SK-N-SH (cell line): ENCODE results near the gene PDCD1. TPM values are rescaled to one million over a fixed set of nuclear protein-coding genes. Genes with fewer than 3 reads are reported as not detected.

ENCODE experiments used
- CTCF ChIA-PET: fragments of 300-600, 350-600 bp; formaldehyde crosslinking; extraction: SDS; loops from one replicate; lab custom pipeline; 2021; lab: Yijun Ruan, JAX
- POLR2A ChIA-PET: fragments of 350-600 bp; sonication (Branson Sonifier 250); formaldehyde crosslinking; extraction: SDS; loops from one replicate; lab custom pipeline; 2020; ENCODE audit warnings: antibody characterized with exemption, inconsistent platforms; lab: Yijun Ruan, JAX
- DNase-seq: peaks from one replicate; pipeline ENCODE4 v3.0.0; 2012
- H2AFZ ChIP-seq: fragments of 200-600 bp; sonication (generic); 2 replicates; pipeline ENCODE4 v1.8.1; 2016; ENCODE audit warnings: antibody characterized with exemption, mild to moderate bottlenecking, low read depth
- H3F3A ChIP-seq: fragments of 200-600 bp; sonication (generic); replicated peaks from 2 replicates; pipeline ENCODE3; 2016; ENCODE audit warnings: antibody characterized with exemption, mild to moderate bottlenecking; ENCODE audit not compliant: insufficient read depth
- H3K27ac ChIP-seq, 2 experiments: fragments of 200-500 bp in 1 of 2; fragments of 200-600 bp in 1 of 2; sonication (Bioruptor generic) in 1 of 2; sonication (generic), shearing (Covaris generic) in 1 of 2; 2 replicates each; pipeline versions ENCODE4 v1.5.1 to v1.6.1; 2014 to 2016; ENCODE audit warnings: low read depth in 2 of 2, inconsistent platforms in 1 of 2, low read length in 1 of 2, mild to moderate bottlenecking in 1 of 2, mixed read lengths in 1 of 2
- H3K27me3 ChIP-seq: fragments of 200-600 bp; sonication (generic), shearing (Covaris generic); 2 replicates; pipeline ENCODE4 v1.6.1; 2016; ENCODE audit warnings: mixed run types; ENCODE audit not compliant: insufficient read depth
- H3K36me3 ChIP-seq, 2 experiments: fragments of 200-500 bp in 1 of 2; fragments of 200-600 bp in 1 of 2; sonication (Bioruptor generic) in 1 of 2; sonication (generic) in 1 of 2; replicated peaks in 1 of 2; 2 replicates each; pipeline versions ENCODE3 to v1.5.1; 2014 to 2016; ENCODE audit warnings: low read length in 1 of 2, mild to moderate bottlenecking in 1 of 2; ENCODE audit not compliant: insufficient read depth in 2 of 2, control insufficient read depth in 1 of 2
- H3K4me1 ChIP-seq, 2 experiments: fragments of 200-500 bp in 1 of 2; fragments of 200-600 bp in 1 of 2; sonication (Bioruptor generic) in 1 of 2; sonication (generic), shearing (Covaris generic) in 1 of 2; 2 replicates each; pipeline versions ENCODE4 v1.5.1 to v1.6.1; 2014 to 2016; ENCODE audit warnings: low read depth in 1 of 2, low read length in 1 of 2, mixed run types in 1 of 2; ENCODE audit not compliant: insufficient read depth in 2 of 2, control insufficient read depth in 1 of 2
- H3K4me2 ChIP-seq: fragments of 200-600 bp; sonication (generic), shearing (Covaris generic); 2 replicates; pipeline ENCODE4 v1.6.1; 2017; ENCODE audit warnings: mixed run types
- H3K4me3 ChIP-seq, 2 experiments: fragments of 200-500 bp in 1 of 2; fragments of 200-600 bp in 1 of 2; sonication (Bioruptor generic) in 1 of 2; sonication (generic), shearing (Covaris generic) in 1 of 2; 2 replicates each; pipeline versions ENCODE4 v1.5.1 to v1.8.1; 2014 to 2016; ENCODE audit warnings: low read depth in 2 of 2, inconsistent platforms in 1 of 2, low read length in 1 of 2, mild to moderate bottlenecking in 1 of 2, mixed read lengths in 1 of 2, moderate library complexity in 1 of 2
- H3K79me2 ChIP-seq: fragments of 200-600 bp; sonication (generic); 2 replicates; pipeline ENCODE4 v1.8.1; 2017; ENCODE audit warnings: mild to moderate bottlenecking; ENCODE audit not compliant: insufficient read depth
- H3K9ac ChIP-seq: fragments of 200-600 bp; sonication (generic); 2 replicates; pipeline ENCODE4 v1.6.1; 2017; ENCODE audit warnings: mixed run types
- H3K9me2 ChIP-seq: fragments of 200-600 bp; sonication (generic); 2 replicates; pipeline ENCODE4 v1.6.1; 2017; ENCODE audit warnings: mixed run types
- H3K9me3 ChIP-seq: fragments of 200-600 bp; sonication (generic); 2 replicates; pipeline ENCODE4 v1.6.1; 2017; ENCODE audit warnings: mixed run types, mild to moderate bottlenecking, moderate library complexity
- H4K20me1 ChIP-seq: fragments of 200-600 bp; sonication (generic); 2 replicates; pipeline ENCODE4 v1.6.1; 2017; ENCODE audit warnings: mild to moderate bottlenecking, mixed run types; ENCODE audit not compliant: insufficient read depth
- FOXM1 ChIP-seq: IDR thresholded peaks from 2 replicates; pipeline ENCODE4 v1.4.0; 2012; ENCODE audit warnings: low read depth, mild to moderate bottlenecking
- POLR2AphosphoS5 ChIP-seq: IDR thresholded peaks from 2 replicates; pipeline ENCODE4 v1.6.1; 2012; ENCODE audit warnings: low read depth, low read length
- RFX5 ChIP-seq: IDR thresholded peaks from 2 replicates; pipeline ENCODE4 v1.6.1; 2012; ENCODE audit warnings: mild to moderate bottlenecking, improper control_type of control experiment, low read length
- SIN3A ChIP-seq: IDR thresholded peaks from 2 replicates; pipeline ENCODE4 v1.6.1; 2012; ENCODE audit warnings: low read depth, mild to moderate bottlenecking, low read length, moderate library complexity, borderline replicate concordance
- SMC3 ChIP-seq: IDR thresholded peaks from 2 replicates; pipeline ENCODE4 v1.6.1; 2012; ENCODE audit warnings: low read depth, low read length, improper control_type of control experiment
- TCF12 ChIP-seq: IDR thresholded peaks from 2 replicates; pipeline ENCODE4 v1.4.0; 2012
- TEAD4 ChIP-seq: IDR thresholded peaks from 2 replicates; pipeline ENCODE4 v1.4.0; 2012; ENCODE audit warnings: mild to moderate bottlenecking, borderline replicate concordance; ENCODE audit not compliant: insufficient read depth
- WGBS: methylation state at CpG from one replicate; pipeline ENCODE4 v1.1.6; 2017; ENCODE audit warnings: low lambda C conversion rate; 5-methylcytosine and 5-hydroxymethylcytosine counted together
- polyA plus RNA-seq, 3 experiments: library from polyadenylated mRNA; depleted of rRNA; stranded (reverse); fragments of >200 nt; gene quantifications; 2 replicates each; pipeline ENCODE4 v1.2.3, GENCODE V29; 2012
- TF ChIP-seq, protein P1 (sequence below): IDR thresholded peaks from 2 replicates; pipeline ENCODE4 v1.6.1; 2012; ENCODE audit warnings: mild to moderate bottlenecking, low read depth, low read length, moderate library complexity
- TF ChIP-seq, protein P2 (sequence below): fragments of 150-350 bp; IDR thresholded peaks from 2 replicates; pipeline ENCODE4 v1.6.1; 2016; ENCODE audit warnings: mild to moderate bottlenecking, low read depth, low read length

PDCD1 gene
- polyA plus RNA-seq, 1 of the 3 experiments (the other 2 are of a cell fraction), result not detected

DNA sequence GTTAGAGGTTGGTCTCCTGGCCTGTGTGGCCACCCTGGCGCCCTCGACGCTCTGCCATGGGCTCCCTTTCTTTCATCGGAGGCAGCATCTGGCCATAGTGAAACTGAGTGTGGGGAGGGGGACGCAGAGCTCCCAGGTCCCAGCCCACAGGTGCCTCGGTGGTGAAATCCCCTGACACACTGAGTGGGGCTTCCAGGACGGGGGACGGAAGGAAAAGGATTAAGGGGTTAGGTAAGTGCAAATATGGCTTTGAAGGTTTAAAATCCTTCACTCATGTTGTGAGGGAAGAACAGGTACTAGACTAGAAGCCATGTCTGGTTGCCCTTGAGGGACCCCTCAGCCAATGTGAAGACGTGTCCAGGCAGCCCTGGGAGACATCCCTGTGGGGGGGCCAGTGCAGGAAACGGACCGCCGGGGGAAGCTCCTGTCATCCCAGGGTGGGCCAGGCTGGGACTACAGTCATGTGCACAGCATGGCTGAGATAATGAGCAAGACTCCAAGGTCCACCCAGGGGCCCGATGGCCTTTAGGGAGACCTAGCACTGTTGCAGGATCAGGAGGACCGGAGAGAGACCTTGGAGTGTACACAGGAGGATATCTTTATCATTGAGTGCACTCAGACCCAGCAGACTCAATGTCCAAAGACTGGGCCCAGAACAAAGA, 47.2 kb upstream of the PDCD1 start:
- Histone ChIP-seq H3F3A (no peaks in the 10 kb centered on the region), H3K79me2 (no peaks in the 10 kb centered on the region), H3K27ac (no peak overlapping the region), H3K9me2 (no peaks in the 10 kb centered on the region), H3K4me2 (no peak overlapping the region), H3K4me3 (no peak overlapping the region), H3K9me3 (no peaks in the 10 kb centered on the region), H3K36me3 (no peaks in the 10 kb centered on the region), H3K4me1 (peaks cover 0 to 7% of the 10 kb centered on the region in 2 experiments; a peak in 1 of 4 replicates), H3K27me3 (no peaks in the 10 kb centered on the region), H3K9ac (no peak overlapping the region), H4K20me1 (no peaks in the 10 kb centered on the region), H2AFZ (no peak overlapping the region)
- 87% methylated on average over 14 of the region's 14 CpGs for WGBS
- no peak for DNase-seq
- ChIA-PET POLR2A (no interaction called here), CTCF (no interaction called here)
- no peak for TF ChIP-seq RFX5
- TF ChIP-seq, protein P1, sequence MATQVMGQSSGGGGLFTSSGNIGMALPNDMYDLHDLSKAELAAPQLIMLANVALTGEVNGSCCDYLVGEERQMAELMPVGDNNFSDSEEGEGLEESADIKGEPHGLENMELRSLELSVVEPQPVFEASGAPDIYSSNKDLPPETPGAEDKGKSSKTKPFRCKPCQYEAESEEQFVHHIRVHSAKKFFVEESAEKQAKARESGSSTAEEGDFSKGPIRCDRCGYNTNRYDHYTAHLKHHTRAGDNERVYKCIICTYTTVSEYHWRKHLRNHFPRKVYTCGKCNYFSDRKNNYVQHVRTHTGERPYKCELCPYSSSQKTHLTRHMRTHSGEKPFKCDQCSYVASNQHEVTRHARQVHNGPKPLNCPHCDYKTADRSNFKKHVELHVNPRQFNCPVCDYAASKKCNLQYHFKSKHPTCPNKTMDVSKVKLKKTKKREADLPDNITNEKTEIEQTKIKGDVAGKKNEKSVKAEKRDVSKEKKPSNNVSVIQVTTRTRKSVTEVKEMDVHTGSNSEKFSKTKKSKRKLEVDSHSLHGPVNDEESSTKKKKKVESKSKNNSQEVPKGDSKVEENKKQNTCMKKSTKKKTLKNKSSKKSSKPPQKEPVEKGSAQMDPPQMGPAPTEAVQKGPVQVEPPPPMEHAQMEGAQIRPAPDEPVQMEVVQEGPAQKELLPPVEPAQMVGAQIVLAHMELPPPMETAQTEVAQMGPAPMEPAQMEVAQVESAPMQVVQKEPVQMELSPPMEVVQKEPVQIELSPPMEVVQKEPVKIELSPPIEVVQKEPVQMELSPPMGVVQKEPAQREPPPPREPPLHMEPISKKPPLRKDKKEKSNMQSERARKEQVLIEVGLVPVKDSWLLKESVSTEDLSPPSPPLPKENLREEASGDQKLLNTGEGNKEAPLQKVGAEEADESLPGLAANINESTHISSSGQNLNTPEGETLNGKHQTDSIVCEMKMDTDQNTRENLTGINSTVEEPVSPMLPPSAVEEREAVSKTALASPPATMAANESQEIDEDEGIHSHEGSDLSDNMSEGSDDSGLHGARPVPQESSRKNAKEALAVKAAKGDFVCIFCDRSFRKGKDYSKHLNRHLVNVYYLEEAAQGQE, result no peak
- TF ChIP-seq SIN3A, result no peak
- no peak for TF ChIP-seq POLR2AphosphoS5
- TF ChIP-seq FOXM1, result no peak
- no peak for TF ChIP-seq TEAD4

DNA sequence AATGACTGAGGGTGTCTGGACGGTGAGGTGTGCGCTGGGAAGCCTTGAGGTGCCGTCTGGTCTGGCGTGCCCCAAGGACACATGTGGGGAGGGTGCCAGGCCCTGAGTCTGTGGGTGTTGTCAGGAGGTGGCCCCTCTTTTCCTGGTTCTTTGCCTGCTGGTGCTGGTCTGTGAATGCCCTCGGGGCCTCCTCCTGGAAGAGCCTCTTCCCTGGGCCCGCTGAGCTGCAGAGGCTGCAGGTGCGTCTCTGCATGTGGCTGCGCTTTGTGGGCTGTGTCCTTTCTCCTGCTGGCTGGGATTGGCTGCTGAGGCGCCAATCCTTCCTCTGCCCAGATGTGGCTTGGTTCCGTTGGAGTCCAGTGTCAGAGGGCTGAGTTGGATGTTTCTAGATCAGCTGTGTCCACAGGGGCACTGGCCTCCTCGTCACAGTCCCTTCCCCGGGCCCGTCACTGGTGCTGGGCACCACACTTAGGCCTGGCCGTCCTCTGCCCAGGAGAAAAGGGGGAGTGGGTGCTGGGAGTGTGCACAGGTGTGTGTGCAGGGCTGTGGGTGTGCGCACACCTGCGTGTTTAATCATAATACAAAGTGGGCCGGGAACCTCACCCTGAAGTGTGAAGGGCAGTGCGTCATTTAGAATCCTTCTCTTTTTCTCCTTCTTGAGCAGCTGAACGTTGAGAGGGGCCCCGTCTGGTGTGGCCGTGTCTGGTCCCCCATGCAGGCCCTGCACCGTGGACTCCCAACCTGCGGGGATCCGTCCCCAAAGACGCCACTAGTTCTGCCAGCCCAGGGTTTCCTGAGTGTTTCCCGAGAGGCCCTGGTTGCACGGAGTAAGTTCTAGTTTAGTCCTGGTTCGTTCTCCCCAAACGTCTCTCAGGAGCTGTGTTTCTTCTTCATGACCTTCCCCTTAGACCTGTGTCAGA, 46.4 kb upstream of the PDCD1 start:
- no peak overlapping the region for H3K4me3 ChIP-seq
- ChIA-PET POLR2A (no interaction called here), CTCF (interaction anchor here (1.0 kb wide), 2 partner anchors 11 to 202 kb away, joined by 3 to 4 read pairs; no protein-coding TSS in a partner anchor)

More for the DNA sequence above, 46.4 kb upstream of the PDCD1 start:
- Histone ChIP-seq H3K9me2 (no peaks in the 10 kb centered on the region), H3K9me3 (no peaks in the 10 kb centered on the region), H3K36me3 (no peaks in the 10 kb centered on the region)
- TF ChIP-seq, protein P1, result no peak
- TF ChIP-seq SMC3, result no peak
- TF ChIP-seq, protein P2, sequence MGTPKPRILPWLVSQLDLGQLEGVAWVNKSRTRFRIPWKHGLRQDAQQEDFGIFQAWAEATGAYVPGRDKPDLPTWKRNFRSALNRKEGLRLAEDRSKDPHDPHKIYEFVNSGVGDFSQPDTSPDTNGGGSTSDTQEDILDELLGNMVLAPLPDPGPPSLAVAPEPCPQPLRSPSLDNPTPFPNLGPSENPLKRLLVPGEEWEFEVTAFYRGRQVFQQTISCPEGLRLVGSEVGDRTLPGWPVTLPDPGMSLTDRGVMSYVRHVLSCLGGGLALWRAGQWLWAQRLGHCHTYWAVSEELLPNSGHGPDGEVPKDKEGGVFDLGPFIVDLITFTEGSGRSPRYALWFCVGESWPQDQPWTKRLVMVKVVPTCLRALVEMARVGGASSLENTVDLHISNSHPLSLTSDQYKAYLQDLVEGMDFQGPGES, result no peak
- no peak for TF ChIP-seq RFX5
- TF ChIP-seq TCF12, result no peak
- TF ChIP-seq, all 33 proteins: peak for 0
- peaks cover 0 to 14% of the 10 kb centered on the region in 2 experiments; a peak in 1 of 4 replicates for H3K4me1 ChIP-seq
- H3K27ac ChIP-seq, result no peak overlapping the region; a peak in 1 of 4 replicates
- H3K27me3 ChIP-seq, result no peaks in the 10 kb centered on the region
- H3K4me2 ChIP-seq, result no peak overlapping the region
- no peaks in the 10 kb centered on the region for H3K79me2 ChIP-seq
- H3K9ac ChIP-seq, result no peak overlapping the region
- no peaks in the 10 kb centered on the region for H4K20me1 ChIP-seq
- H3F3A ChIP-seq, result no peaks in the 10 kb centered on the region
- no peak overlapping the region for H2AFZ ChIP-seq
- WGBS, result 80% methylated on average over 18 of the region's 29 CpGs
- no peak for DNase-seq
